ENCODE results near the gene SHPK. TPM values are rescaled to one million over a fixed set of nuclear protein-coding genes. Genes with fewer than 3 reads are reported as not detected.
"Not testable (repeated sequence)": the region's sequence is repeated elsewhere in the genome, so short reads cannot be mapped to it uniquely, and the experiment has no call there.

SHPK gene
- total RNA-seq, 1 donor from 2014 or later, result 35.5 TPM

DNA sequence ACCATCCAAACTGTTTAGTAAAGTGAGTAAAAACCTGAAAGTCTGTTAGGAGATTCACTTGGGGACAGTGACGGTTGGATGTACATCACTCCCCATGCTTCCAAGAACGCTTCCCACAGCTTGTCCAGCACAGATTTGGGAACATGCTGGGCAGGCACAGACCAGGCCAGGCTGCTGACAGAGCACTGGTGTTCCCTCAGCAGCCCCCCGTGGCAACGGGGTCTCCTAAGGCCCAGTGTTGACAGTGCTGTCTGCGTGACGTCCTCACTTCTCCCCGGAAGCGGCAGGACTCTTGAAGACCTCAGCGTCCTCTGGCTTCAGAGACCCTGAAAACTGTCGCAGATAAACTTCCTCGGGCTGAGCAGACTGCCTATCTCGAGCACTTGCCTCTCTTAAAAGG, 69.5 kb downstream of the SHPK start:
- Mint-ChIP-seq H3K27ac (ENCODE audit: unreplicated experiment) (no peak overlapping the region), H3K4me1 (ENCODE audit: low read depth, unreplicated experiment) (peaks cover 2% of the 10 kb centered on the region), H3K4me3 (ENCODE audit: unreplicated experiment) (no peak overlapping the region), H3K36me3 (ENCODE audit: unreplicated experiment) (peaks cover 6% of the 10 kb centered on the region), H3K27me3 (ENCODE audit: unreplicated experiment) (no peaks in the 10 kb centered on the region), H3K9me3 (ENCODE audit: unreplicated experiment) (peaks cover 3% of the 10 kb centered on the region)
- DNase-seq, result no peak
- TF ChIP-seq, protein P1, sequence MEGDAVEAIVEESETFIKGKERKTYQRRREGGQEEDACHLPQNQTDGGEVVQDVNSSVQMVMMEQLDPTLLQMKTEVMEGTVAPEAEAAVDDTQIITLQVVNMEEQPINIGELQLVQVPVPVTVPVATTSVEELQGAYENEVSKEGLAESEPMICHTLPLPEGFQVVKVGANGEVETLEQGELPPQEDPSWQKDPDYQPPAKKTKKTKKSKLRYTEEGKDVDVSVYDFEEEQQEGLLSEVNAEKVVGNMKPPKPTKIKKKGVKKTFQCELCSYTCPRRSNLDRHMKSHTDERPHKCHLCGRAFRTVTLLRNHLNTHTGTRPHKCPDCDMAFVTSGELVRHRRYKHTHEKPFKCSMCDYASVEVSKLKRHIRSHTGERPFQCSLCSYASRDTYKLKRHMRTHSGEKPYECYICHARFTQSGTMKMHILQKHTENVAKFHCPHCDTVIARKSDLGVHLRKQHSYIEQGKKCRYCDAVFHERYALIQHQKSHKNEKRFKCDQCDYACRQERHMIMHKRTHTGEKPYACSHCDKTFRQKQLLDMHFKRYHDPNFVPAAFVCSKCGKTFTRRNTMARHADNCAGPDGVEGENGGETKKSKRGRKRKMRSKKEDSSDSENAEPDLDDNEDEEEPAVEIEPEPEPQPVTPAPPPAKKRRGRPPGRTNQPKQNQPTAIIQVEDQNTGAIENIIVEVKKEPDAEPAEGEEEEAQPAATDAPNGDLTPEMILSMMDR (IDR thresholded peaks at IDR 0.05; ENCODE audit: partially characterized antibody, unreplicated experiment), result no peak

DNA sequence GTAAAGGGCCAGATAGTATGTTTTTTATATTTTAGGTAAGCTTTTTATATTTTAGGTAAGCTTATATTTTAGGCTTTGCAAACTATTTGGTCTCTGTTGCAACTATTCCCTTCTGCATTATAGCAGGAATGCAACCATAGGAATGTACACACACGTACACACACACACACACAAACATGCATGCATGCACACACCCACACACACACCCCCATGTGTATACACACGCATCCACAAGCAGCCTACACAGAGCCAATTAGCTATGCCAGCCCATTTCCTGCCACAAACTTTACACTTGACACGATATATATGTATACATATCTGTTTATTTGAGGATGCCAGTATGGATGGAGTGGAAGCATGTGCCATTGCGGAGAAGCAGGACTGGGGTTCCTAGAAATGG, 70.9 kb downstream of the SHPK start:
- DNase-seq, result no peak
- Mint-ChIP-seq H3K36me3 (ENCODE audit: unreplicated experiment) (peaks cover 6% of the 10 kb centered on the region), H3K27ac (ENCODE audit: unreplicated experiment) (no peak overlapping the region), H3K27me3 (ENCODE audit: unreplicated experiment) (no peaks in the 10 kb centered on the region), H3K4me1 (ENCODE audit: low read depth, unreplicated experiment) (peaks cover 2% of the 10 kb centered on the region), H3K9me3 (ENCODE audit: unreplicated experiment) (peaks cover 3% of the 10 kb centered on the region), H3K4me3 (ENCODE audit: unreplicated experiment) (no peak overlapping the region)
- TF ChIP-seq, protein P1 (IDR thresholded peaks at IDR 0.05; ENCODE audit: partially characterized antibody, unreplicated experiment), result no peak

DNA sequence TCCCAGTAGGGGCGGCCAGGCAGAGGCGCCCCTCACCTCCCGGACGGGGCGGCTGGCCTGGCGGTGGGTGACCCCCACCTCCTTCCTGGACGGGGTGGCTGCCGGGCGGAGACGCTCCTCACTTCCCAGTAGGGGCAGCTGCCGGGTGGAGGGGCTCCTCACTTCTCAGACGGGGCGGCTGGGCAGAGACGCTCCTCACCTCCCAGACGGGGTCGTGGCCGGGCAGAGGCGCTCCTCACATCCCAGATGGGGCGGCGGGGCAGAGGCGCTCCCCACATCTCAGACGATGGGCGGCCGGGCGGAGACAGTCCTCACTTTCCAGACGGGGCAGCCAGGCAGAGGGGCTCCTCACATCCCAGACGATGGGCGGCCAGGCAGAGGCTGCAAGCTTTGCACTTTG, 71.8 kb downstream of the SHPK start:
- not testable (repeated sequence) for H3K27ac Mint-ChIP-seq (ENCODE audit: unreplicated experiment); H3K4me1 Mint-ChIP-seq (ENCODE audit: low read depth, unreplicated experiment); H3K9me3 Mint-ChIP-seq (ENCODE audit: unreplicated experiment); H3K4me3 Mint-ChIP-seq (ENCODE audit: unreplicated experiment); H3K27me3 Mint-ChIP-seq (ENCODE audit: unreplicated experiment); H3K36me3 Mint-ChIP-seq (ENCODE audit: unreplicated experiment); DNase-seq

DNA sequence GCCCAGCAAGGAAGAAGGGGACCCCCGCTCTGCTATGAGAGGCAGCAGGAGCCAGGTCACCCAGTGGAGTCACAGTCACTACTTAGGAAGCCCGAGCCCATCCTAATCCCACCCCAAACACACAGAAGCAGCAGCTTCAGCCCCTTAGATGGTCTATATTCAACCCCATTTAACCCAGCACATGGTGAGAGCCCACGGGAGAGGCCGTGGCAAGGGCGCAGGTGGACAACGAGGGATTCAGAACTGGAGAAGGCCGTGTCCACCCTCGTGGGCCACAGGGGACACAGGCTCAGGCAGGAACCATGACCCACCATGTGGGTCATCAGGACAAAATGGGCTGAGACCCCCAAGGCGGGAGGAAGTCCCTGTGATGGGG, 76.8 kb downstream of the SHPK start:
- peaks cover 4% of the 10 kb centered on the region for H3K27me3 Mint-ChIP-seq (ENCODE audit: unreplicated experiment)

DNA sequence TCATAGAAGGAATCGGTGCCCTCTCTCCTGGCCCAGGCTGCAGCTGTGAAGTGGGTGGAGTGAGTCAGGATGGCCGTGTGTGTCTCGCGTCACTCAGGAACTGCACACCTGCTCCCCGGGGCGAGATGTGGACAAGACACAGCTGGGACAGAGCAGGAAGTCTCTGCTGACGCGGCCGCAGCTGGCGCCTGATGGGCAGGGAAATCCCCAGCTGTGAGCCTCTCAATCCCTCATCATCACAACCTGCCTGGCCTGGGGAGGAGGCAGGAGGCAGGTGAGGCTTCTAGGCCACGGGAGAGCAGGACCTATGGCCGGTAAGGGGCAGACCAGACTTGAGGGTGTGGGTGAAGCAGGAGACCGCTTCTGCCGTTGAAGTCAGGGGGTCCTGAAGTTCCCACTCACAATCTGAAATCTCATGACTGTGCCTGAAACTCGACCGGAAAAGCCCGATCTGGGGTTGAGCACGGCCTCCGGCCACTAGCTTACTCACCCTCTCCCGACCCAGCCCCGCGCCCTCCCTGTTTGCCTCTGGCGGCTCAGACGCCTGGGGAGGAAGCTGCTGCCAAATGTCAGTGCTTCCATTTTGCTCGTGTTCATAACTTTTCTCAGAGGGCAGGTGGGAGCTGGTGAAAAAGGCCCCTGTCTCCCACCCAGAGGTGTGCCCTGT, 77.3 kb downstream of the SHPK start:
- Mint-ChIP-seq H3K36me3 (ENCODE audit: unreplicated experiment) (no peaks in the 10 kb centered on the region), H3K4me3 (ENCODE audit: unreplicated experiment) (peak overlapping the region; percentile 34), H3K27me3 (ENCODE audit: unreplicated experiment) (peaks cover 4% of the 10 kb centered on the region), H3K4me1 (ENCODE audit: low read depth, unreplicated experiment) (peaks cover 7% of the 10 kb centered on the region), H3K27ac (ENCODE audit: unreplicated experiment) (peak overlapping the region; percentile 77), H3K9me3 (ENCODE audit: unreplicated experiment) (peaks cover 10% of the 10 kb centered on the region)
- TF ChIP-seq, protein P1 (IDR thresholded peaks at IDR 0.05; ENCODE audit: partially characterized antibody, unreplicated experiment), result no peak
- DNase-seq, result peak; percentile 54

More for the DNA sequence above, 76.8 kb downstream of the SHPK start:
- Mint-ChIP-seq H3K27ac (ENCODE audit: unreplicated experiment) (no peak overlapping the region), H3K9me3 (ENCODE audit: unreplicated experiment) (peaks cover 10% of the 10 kb centered on the region), H3K4me3 (ENCODE audit: unreplicated experiment) (no peak overlapping the region), H3K36me3 (ENCODE audit: unreplicated experiment) (no peaks in the 10 kb centered on the region), H3K4me1 (ENCODE audit: low read depth, unreplicated experiment) (peaks cover 7% of the 10 kb centered on the region)
- TF ChIP-seq, protein P1 (IDR thresholded peaks at IDR 0.05; ENCODE audit: partially characterized antibody, unreplicated experiment), result no peak
- DNase-seq, result no peak

Other genes starting within 250 kb of the SHPK start
- 2.6 TPM for gene OR3A2, start 249.9 kb downstream of the SHPK start, total RNA-seq (ENCODE audit: unreplicated experiment)
- not detected for gene OR1E1, start 237.8 kb downstream of the SHPK start, total RNA-seq (ENCODE audit: unreplicated experiment)
- gene OR3A3, start 224.9 kb downstream of the SHPK start, total RNA-seq (ENCODE audit: unreplicated experiment), result not detected
- gene OR1E2, start 202.4 kb downstream of the SHPK start, total RNA-seq (ENCODE audit: unreplicated experiment), result not detected
- gene SPATA22, start 164.4 kb downstream of the SHPK start, total RNA-seq (ENCODE audit: unreplicated experiment), result not detected
- not detected for gene ASPA, start 160.3 kb downstream of the SHPK start, total RNA-seq (ENCODE audit: unreplicated experiment)
- 0.74 TPM for gene TRPV3, start 78.4 kb downstream of the SHPK start, total RNA-seq (ENCODE audit: unreplicated experiment)
- 29.8 TPM for gene TRPV1, start 26.8 kb downstream of the SHPK start, total RNA-seq (ENCODE audit: unreplicated experiment)
- 17.2 TPM for gene CTNS, start 510 bp upstream of the SHPK start, total RNA-seq (ENCODE audit: unreplicated experiment)
- gene TAX1BP3, start 32.3 kb upstream of the SHPK start, total RNA-seq (ENCODE audit: unreplicated experiment), result 91.4 TPM
- 44.4 TPM for gene EMC6, start 32.6 kb upstream of the SHPK start, total RNA-seq (ENCODE audit: unreplicated experiment)
- 6.6 TPM for gene P2RX5, start 59.9 kb upstream of the SHPK start, total RNA-seq (ENCODE audit: unreplicated experiment)
- gene HASPIN, start 87.7 kb upstream of the SHPK start, total RNA-seq (ENCODE audit: unreplicated experiment), result 2.3 TPM
- gene ITGAE, start 164.9 kb upstream of the SHPK start, total RNA-seq (ENCODE audit: unreplicated experiment), result 19.2 TPM
- gene NCBP3, start 210.0 kb upstream of the SHPK start, total RNA-seq (ENCODE audit: unreplicated experiment), result 133 TPM

Data from glutamatergic neuron (in vitro differentiated cells).